ENCODE data around the gene MYO1B.

The MYO1B gene

GRCh38 chr2:191250986-191251385, 5.8 kb downstream of the MYO1B start:
- no peak for TF ChIP-seq FOXP2 (optimal IDR thresholded peaks at IDR 0.05; ENCODE audit: borderline replicate concordance, extremely low read depth, extremely low read length, insufficient read depth)
- no peak for TF ChIP-seq POLR2AphosphoS5 (IDR thresholded peaks at IDR 0.05; ENCODE audit: low read depth, low read length)
- no peak for TF ChIP-seq TAF1 (IDR thresholded peaks at IDR 0.05; ENCODE audit: borderline replicate concordance, insufficient read depth, low read length)
- no peak for TF ChIP-seq REST (IDR thresholded peaks at IDR 0.05; ENCODE audit: insufficient read depth in 1 of 2, low read depth in 2 of 2, low read length in 2 of 2)
- no peak for TF ChIP-seq SIN3A (IDR thresholded peaks at IDR 0.05; ENCODE audit: borderline replicate concordance, insufficient read depth, low read length)

GRCh38 chr2:191252699-191253098, 7.5 kb downstream of the MYO1B start:
- TF ChIP-seq SIN3A (IDR thresholded peaks at IDR 0.05; ENCODE audit: borderline replicate concordance, insufficient read depth, low read length) (no peak), REST (IDR thresholded peaks at IDR 0.05; ENCODE audit: insufficient read depth in 1 of 2, low read depth in 2 of 2, low read length in 2 of 2) (no peak), TAF1 (IDR thresholded peaks at IDR 0.05; ENCODE audit: borderline replicate concordance, insufficient read depth, low read length) (no peak), FOXP2 (optimal IDR thresholded peaks at IDR 0.05; ENCODE audit: borderline replicate concordance, extremely low read depth, extremely low read length, insufficient read depth) (no peak), POLR2AphosphoS5 (IDR thresholded peaks at IDR 0.05; ENCODE audit: low read depth, low read length) (no peak)

- TF ChIP-seq REST (IDR thresholded peaks at IDR 0.05; ENCODE audit: insufficient read depth in 1 of 2, low read depth in 2 of 2, low read length in 2 of 2) (no peak), FOXP2 (optimal IDR thresholded peaks at IDR 0.05; ENCODE audit: borderline replicate concordance, extremely low read depth, extremely low read length, insufficient read depth) (no peak), SIN3A (IDR thresholded peaks at IDR 0.05; ENCODE audit: borderline replicate concordance, insufficient read depth, low read length) (no peak), POLR2AphosphoS5 (IDR thresholded peaks at IDR 0.05; ENCODE audit: low read depth, low read length) (no peak)
Observed at GRCh38 chr2:191253476-191253875, 8.3 kb downstream of the MYO1B start.

- TF ChIP-seq SIN3A (IDR thresholded peaks at IDR 0.05; ENCODE audit: borderline replicate concordance, insufficient read depth, low read length): no peak
- no peak for TF ChIP-seq TAF1 (IDR thresholded peaks at IDR 0.05; ENCODE audit: borderline replicate concordance, insufficient read depth, low read length)
- no peak for TF ChIP-seq FOXP2 (optimal IDR thresholded peaks at IDR 0.05; ENCODE audit: borderline replicate concordance, extremely low read depth, extremely low read length, insufficient read depth)
- TF ChIP-seq REST (IDR thresholded peaks at IDR 0.05; ENCODE audit: insufficient read depth in 1 of 2, low read depth in 2 of 2, low read length in 2 of 2): no peak
- TF ChIP-seq POLR2AphosphoS5 (IDR thresholded peaks at IDR 0.05; ENCODE audit: low read depth, low read length): no peak
Observed at GRCh38 chr2:191255271-191255670, 10.1 kb downstream of the MYO1B start.

- no peak for TF ChIP-seq REST (IDR thresholded peaks at IDR 0.05; ENCODE audit: insufficient read depth in 1 of 2, low read depth in 2 of 2, low read length in 2 of 2)
- TF ChIP-seq TAF1 (IDR thresholded peaks at IDR 0.05; ENCODE audit: borderline replicate concordance, insufficient read depth, low read length): no peak
- no peak for TF ChIP-seq SIN3A (IDR thresholded peaks at IDR 0.05; ENCODE audit: borderline replicate concordance, insufficient read depth, low read length)
- no peak for TF ChIP-seq POLR2AphosphoS5 (IDR thresholded peaks at IDR 0.05; ENCODE audit: low read depth, low read length)
- no peak for TF ChIP-seq FOXP2 (optimal IDR thresholded peaks at IDR 0.05; ENCODE audit: borderline replicate concordance, extremely low read depth, extremely low read length, insufficient read depth)
Observed at GRCh38 chr2:191255756-191256312, 10.6 kb downstream of the MYO1B start.
